ENCODE measurements around the gene CPNE2.

CPNE2 gene

GRCh38 chr16:57144027-57144426 is 51.6 kb downstream of the CPNE2 start:
- DNase-seq (ENCODE audit: low read depth): no peak

GRCh38 chr16:57145046-57146021 is 53.0 kb downstream of the CPNE2 start:
- no peak for DNase-seq (ENCODE audit: low read depth)

GRCh38 chr16:57146040-57146647 is 53.8 kb downstream of the CPNE2 start:
- DNase-seq (ENCODE audit: low read depth): no peak

GRCh38 chr16:57146735-57147134 is 54.4 kb downstream of the CPNE2 start:
- DNase-seq (ENCODE audit: low read depth): no peak

- DNase-seq (ENCODE audit: low read depth): no peak
These were observed 55.2 kb downstream of the CPNE2 start for GRCh38 chr16:57147381-57148221.

- no peak for DNase-seq (ENCODE audit: low read depth)
These were observed 56.1 kb downstream of the CPNE2 start for GRCh38 chr16:57148481-57148880.

- DNase-seq (ENCODE audit: low read depth): no peak
These were observed 57.0 kb downstream of the CPNE2 start for GRCh38 chr16:57149391-57149790.

GRCh38 chr16:57150682-57151330 is 58.4 kb downstream of the CPNE2 start:
- DNase-seq (ENCODE audit: low read depth): no peak

GRCh38 chr16:57151369-57151768 is 59.0 kb downstream of the CPNE2 start:
- DNase-seq (ENCODE audit: low read depth): no peak

GRCh38 chr16:57152096-57153093 is 60.0 kb downstream of the CPNE2 start:
- no peak for DNase-seq (ENCODE audit: low read depth)

GRCh38 chr16:57153841-57154240 is 61.5 kb downstream of the CPNE2 start:
- DNase-seq (ENCODE audit: low read depth): no peak

- DNase-seq (ENCODE audit: low read depth): no peak
These were observed 63.4 kb downstream of the CPNE2 start for GRCh38 chr16:57155702-57156350.

- no peak for DNase-seq (ENCODE audit: low read depth)
These were observed 63.9 kb downstream of the CPNE2 start for GRCh38 chr16:57156351-57156703.

GRCh38 chr16:57157533-57157932 is 65.2 kb downstream of the CPNE2 start:
- no peak for DNase-seq (ENCODE audit: low read depth)

GRCh38 chr16:57159447-57159846 is 67.1 kb downstream of the CPNE2 start:
- DNase-seq (ENCODE audit: low read depth): no peak

GRCh38 chr16:57163842-57164241 is 71.5 kb downstream of the CPNE2 start:
- DNase-seq (ENCODE audit: low read depth): no peak

- DNase-seq (ENCODE audit: low read depth): no peak
These were observed 73.1 kb downstream of the CPNE2 start for GRCh38 chr16:57165483-57165882.

- DNase-seq (ENCODE audit: low read depth): no peak
These were observed 73.6 kb downstream of the CPNE2 start for GRCh38 chr16:57165938-57166337.

GRCh38 chr16:57166451-57166850 is 74.1 kb downstream of the CPNE2 start:
- DNase-seq (ENCODE audit: low read depth): no peak

- no peak for DNase-seq (ENCODE audit: low read depth)
These were observed 74.6 kb downstream of the CPNE2 start for GRCh38 chr16:57166951-57167350.
